ENCODE results near the gene MLH3. TPM values are rescaled to one million over a fixed set of nuclear protein-coding genes. Genes with fewer than 3 reads are reported as not detected.

Gene MLH3
- total and polyA plus RNA-seq, 10 of the 15 experiments (the other 5 are each of a cell fraction or from before 2014, with no cell fraction given), result 12.6 to 31.2 (median 19.6) TPM

DNA sequence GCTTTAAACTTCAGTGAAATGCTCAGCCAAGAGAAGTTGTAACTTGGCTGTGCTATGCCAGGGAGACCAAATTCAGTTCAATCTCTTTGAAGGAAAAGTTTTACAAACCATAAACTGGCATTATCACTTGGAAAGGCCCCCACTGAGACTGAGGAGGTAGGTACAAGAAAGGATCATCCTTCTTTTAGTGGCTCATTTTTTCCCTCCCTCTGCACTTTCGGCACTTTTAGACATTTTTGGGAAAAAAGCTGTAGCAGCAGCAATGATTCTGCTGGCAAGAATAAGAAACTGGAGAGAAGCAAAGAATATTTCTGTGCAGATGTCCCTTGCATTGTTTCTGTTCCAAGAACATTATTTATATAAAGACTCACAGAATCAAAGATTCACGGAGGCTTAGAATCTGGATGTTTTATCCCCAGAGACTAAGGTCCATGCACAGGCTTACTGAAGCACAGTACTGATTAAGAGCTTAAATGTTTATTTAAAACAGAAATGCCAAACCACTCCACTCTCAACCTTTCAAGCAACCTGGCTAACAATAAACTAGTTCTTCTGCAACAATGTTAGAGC is 30.5 kb upstream of the MLH3 start:
- in situ Hi-C loops (cut with MboI) (no loop called here), intact Hi-C loops (cut with micrococcal nuclease; ENCODE audit: unreplicated experiment) (no loop called here)
- ChIA-PET RAD21 (ENCODE audit: unreplicated experiment) (interaction anchor here (1.2 kb wide), 1 partner anchor 220 kb away, joined by 3 read pairs; no protein-coding TSS in a partner anchor), SMC1A (ENCODE audit: uncharacterized antibody, unreplicated experiment) (interaction anchor here (0.6 kb wide), 2 partner anchors 290 to 683 kb away, joined by 3 read pairs; no protein-coding TSS in a partner anchor), POLR2A (no interaction called here), CTCF (interaction anchor here (0.8 to 2.3 kb wide), 2 partner anchors 210 to 221 kb away, joined by 3 to 6 read pairs; no protein-coding TSS in a partner anchor)
- no peak overlapping the region for H3K4me2 ChIP-seq (ENCODE audit: control insufficient read depth, insufficient read depth)
- no peak for FAIRE-seq
- no peak overlapping the region for H3K9ac ChIP-seq (ENCODE audit: control insufficient read depth, insufficient read depth, low read length)
- no peaks in the 10 kb centered on the region for H3K4me1 ChIP-seq (ENCODE audit: control insufficient read depth, insufficient read depth, low read length)
- TF ChIP-seq SUPT20H (IDR thresholded peaks at IDR 0.05; ENCODE audit: borderline replicate concordance, control insufficient read depth, low read depth, low read length), result no peak
- TF ChIP-seq MTA3 (IDR thresholded peaks at IDR 0.05; ENCODE audit: borderline replicate concordance, low read length), result no peak
- TF ChIP-seq, protein P1, sequence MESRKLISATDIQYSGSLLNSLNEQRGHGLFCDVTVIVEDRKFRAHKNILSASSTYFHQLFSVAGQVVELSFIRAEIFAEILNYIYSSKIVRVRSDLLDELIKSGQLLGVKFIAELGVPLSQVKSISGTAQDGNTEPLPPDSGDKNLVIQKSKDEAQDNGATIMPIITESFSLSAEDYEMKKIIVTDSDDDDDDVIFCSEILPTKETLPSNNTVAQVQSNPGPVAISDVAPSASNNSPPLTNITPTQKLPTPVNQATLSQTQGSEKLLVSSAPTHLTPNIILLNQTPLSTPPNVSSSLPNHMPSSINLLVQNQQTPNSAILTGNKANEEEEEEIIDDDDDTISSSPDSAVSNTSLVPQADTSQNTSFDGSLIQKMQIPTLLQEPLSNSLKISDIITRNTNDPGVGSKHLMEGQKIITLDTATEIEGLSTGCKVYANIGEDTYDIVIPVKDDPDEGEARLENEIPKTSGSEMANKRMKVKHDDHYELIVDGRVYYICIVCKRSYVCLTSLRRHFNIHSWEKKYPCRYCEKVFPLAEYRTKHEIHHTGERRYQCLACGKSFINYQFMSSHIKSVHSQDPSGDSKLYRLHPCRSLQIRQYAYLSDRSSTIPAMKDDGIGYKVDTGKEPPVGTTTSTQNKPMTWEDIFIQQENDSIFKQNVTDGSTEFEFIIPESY (IDR thresholded peaks at IDR 0.05), result no peak
- no peak for TF ChIP-seq TBL1XR1 (IDR thresholded peaks at IDR 0.05; ENCODE audit: low read depth, low read length)
- no peak for TF ChIP-seq ZZZ3 (IDR thresholded peaks at IDR 0.05; ENCODE audit: control insufficient read depth, insufficient read length, low read depth)
- TF ChIP-seq, protein P2, sequence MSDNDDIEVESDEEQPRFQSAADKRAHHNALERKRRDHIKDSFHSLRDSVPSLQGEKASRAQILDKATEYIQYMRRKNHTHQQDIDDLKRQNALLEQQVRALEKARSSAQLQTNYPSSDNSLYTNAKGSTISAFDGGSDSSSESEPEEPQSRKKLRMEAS (IDR thresholded peaks at IDR 0.05; ENCODE audit: low read depth, low read length), result no peak
- no peak for TF ChIP-seq EP300 (IDR thresholded peaks at IDR 0.05; ENCODE audit: borderline replicate concordance in 1 of 2, control insufficient read depth in 1 of 2, low read depth in 2 of 2, low read length in 2 of 2)
- no peak for TF ChIP-seq CEBPB (IDR thresholded peaks at IDR 0.05; ENCODE audit: borderline replicate concordance in 1 of 2, low read depth in 2 of 2, low read length in 2 of 2)
- TF ChIP-seq, protein P3, sequence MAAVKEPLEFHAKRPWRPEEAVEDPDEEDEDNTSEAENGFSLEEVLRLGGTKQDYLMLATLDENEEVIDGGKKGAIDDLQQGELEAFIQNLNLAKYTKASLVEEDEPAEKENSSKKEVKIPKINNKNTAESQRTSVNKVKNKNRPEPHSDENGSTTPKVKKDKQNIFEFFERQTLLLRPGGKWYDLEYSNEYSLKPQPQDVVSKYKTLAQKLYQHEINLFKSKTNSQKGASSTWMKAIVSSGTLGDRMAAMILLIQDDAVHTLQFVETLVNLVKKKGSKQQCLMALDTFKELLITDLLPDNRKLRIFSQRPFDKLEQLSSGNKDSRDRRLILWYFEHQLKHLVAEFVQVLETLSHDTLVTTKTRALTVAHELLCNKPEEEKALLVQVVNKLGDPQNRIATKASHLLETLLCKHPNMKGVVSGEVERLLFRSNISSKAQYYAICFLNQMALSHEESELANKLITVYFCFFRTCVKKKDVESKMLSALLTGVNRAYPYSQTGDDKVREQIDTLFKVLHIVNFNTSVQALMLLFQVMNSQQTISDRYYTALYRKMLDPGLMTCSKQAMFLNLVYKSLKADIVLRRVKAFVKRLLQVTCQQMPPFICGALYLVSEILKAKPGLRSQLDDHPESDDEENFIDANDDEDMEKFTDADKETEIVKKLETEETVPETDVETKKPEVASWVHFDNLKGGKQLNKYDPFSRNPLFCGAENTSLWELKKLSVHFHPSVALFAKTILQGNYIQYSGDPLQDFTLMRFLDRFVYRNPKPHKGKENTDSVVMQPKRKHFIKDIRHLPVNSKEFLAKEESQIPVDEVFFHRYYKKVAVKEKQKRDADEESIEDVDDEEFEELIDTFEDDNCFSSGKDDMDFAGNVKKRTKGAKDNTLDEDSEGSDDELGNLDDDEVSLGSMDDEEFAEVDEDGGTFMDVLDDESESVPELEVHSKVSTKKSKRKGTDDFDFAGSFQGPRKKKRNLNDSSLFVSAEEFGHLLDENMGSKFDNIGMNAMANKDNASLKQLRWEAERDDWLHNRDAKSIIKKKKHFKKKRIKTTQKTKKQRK (IDR thresholded peaks at IDR 0.05; ENCODE audit: low read depth, low read length), result no peak
- TF ChIP-seq, protein P4, sequence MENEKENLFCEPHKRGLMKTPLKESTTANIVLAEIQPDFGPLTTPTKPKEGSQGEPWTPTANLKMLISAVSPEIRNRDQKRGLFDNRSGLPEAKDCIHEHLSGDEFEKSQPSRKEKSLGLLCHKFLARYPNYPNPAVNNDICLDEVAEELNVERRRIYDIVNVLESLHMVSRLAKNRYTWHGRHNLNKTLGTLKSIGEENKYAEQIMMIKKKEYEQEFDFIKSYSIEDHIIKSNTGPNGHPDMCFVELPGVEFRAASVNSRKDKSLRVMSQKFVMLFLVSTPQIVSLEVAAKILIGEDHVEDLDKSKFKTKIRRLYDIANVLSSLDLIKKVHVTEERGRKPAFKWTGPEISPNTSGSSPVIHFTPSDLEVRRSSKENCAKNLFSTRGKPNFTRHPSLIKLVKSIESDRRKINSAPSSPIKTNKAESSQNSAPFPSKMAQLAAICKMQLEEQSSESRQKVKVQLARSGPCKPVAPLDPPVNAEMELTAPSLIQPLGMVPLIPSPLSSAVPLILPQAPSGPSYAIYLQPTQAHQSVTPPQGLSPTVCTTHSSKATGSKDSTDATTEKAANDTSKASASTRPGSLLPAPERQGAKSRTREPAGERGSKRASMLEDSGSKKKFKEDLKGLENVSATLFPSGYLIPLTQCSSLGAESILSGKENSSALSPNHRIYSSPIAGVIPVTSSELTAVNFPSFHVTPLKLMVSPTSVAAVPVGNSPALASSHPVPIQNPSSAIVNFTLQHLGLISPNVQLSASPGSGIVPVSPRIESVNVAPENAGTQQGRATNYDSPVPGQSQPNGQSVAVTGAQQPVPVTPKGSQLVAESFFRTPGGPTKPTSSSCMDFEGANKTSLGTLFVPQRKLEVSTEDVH (IDR thresholded peaks at IDR 0.05; ENCODE audit: low read depth, partially characterized antibody), result no peak
- TF ChIP-seq STAT1 (conservative IDR thresholded peaks at IDR 0.05), result no peak
- no peaks in the 10 kb centered on the region for H3K9me3 ChIP-seq (replicated peaks; ENCODE audit: control insufficient read depth, insufficient read depth, low read length)
- 92% methylated on average over 2 of the region's 2 CpGs for WGBS (ENCODE audit: insufficient coverage, insufficient replicate concordance, low lambda C conversion rate, missing lambda C conversion rate)
- no peaks in the 10 kb centered on the region for H3K79me2 ChIP-seq (ENCODE audit: control insufficient read depth, insufficient read depth, low read length)
- no peaks in the 10 kb centered on the region for H3K27me3 ChIP-seq (replicated peaks in 1 of 2; ENCODE audit: control insufficient read depth in 2 of 2, insufficient read depth in 2 of 2, low read length in 1 of 2)
- no peak overlapping the region for H3K4me3 ChIP-seq
- H2AFZ ChIP-seq (ENCODE audit: control insufficient read depth, low read depth, low read length), result no peak overlapping the region
- no TSS peak for BruUV-seq (replicated peaks)
- no peaks in the 10 kb centered on the region for H4K20me1 ChIP-seq (ENCODE audit: control insufficient read depth, insufficient read depth)
- DNase-seq (ENCODE audit: low read depth, low spot score), result no peak
- no peak for ATAC-seq
- H3K36me3 ChIP-seq (ENCODE audit: control insufficient read depth in 2 of 2, insufficient read depth in 2 of 2, low read length in 1 of 2), result peaks cover 4 to 21% of the 10 kb centered on the region in 2 experiments; a peak in 3 of 4 replicates
- no peak overlapping the region for H3K27ac ChIP-seq (ENCODE audit: control insufficient read depth, insufficient read depth)
